ENCODE measurements around the gene FOXP1. TPM values are rescaled to one million over a fixed set of nuclear protein-coding genes. Genes with fewer than 3 reads are reported as not detected.

FOXP1 gene
- total RNA-seq, 1 donor from 2014 or later = 33.2 TPM

DNA sequence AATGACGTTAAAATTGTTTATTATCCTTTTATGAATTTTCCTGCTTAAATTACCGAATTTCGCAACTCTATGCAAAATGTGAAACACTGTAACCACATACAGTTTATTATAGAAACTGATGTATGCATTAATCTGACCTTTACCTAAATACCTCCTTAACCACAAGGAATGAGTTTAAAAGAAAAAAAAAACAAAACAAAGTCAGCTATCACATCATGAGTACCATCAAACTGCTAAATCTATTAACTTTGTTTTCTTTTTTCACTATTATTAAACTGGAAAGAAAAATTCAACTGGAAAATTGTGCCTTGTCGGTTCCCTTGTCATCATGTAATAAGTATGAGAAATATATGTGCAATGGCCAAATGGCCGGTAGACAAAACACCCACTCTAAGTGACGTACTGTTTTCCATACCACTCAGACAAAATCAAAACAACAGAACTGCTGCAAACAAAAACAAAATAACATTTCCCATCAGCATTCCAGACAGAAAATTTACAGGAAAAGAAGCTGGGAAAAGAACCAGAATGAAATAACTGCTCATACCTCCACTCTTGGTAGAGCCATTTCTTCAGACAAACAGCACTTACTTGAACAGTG, 415.3 kb downstream of the FOXP1 start:
- TF ChIP-seq, protein P1, sequence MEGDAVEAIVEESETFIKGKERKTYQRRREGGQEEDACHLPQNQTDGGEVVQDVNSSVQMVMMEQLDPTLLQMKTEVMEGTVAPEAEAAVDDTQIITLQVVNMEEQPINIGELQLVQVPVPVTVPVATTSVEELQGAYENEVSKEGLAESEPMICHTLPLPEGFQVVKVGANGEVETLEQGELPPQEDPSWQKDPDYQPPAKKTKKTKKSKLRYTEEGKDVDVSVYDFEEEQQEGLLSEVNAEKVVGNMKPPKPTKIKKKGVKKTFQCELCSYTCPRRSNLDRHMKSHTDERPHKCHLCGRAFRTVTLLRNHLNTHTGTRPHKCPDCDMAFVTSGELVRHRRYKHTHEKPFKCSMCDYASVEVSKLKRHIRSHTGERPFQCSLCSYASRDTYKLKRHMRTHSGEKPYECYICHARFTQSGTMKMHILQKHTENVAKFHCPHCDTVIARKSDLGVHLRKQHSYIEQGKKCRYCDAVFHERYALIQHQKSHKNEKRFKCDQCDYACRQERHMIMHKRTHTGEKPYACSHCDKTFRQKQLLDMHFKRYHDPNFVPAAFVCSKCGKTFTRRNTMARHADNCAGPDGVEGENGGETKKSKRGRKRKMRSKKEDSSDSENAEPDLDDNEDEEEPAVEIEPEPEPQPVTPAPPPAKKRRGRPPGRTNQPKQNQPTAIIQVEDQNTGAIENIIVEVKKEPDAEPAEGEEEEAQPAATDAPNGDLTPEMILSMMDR (IDR thresholded peaks at IDR 0.05; ENCODE audit: insufficient read depth, low read length, severe bottlenecking) = no peak
- Histone ChIP-seq H3K4me3 (ENCODE audit: low read depth, low read length) (no peak overlapping the region), H3K36me3 (ENCODE audit: control insufficient read depth, insufficient read depth, low read length) (no peaks in the 10 kb centered on the region), H3K27me3 (ENCODE audit: control insufficient read depth, insufficient read depth, low read length) (no peaks in the 10 kb centered on the region)
- FAIRE-seq = no peak
- no peak for DNase-seq (ENCODE audit: low read depth)

- Histone ChIP-seq H3K4me3 (ENCODE audit: low read depth, low read length) (no peak overlapping the region), H3K27me3 (ENCODE audit: control insufficient read depth, insufficient read depth, low read length) (no peaks in the 10 kb centered on the region), H3K36me3 (ENCODE audit: control insufficient read depth, insufficient read depth, low read length) (no peaks in the 10 kb centered on the region)
- FAIRE-seq (no peak), DNase-seq (ENCODE audit: low read depth) (no peak)
- TF ChIP-seq, protein P1 (IDR thresholded peaks at IDR 0.05; ENCODE audit: insufficient read depth, low read length, severe bottlenecking) = no peak
These were observed 416.9 kb downstream of the FOXP1 start for GRCh38 chr3:71166339-71167240.

DNA sequence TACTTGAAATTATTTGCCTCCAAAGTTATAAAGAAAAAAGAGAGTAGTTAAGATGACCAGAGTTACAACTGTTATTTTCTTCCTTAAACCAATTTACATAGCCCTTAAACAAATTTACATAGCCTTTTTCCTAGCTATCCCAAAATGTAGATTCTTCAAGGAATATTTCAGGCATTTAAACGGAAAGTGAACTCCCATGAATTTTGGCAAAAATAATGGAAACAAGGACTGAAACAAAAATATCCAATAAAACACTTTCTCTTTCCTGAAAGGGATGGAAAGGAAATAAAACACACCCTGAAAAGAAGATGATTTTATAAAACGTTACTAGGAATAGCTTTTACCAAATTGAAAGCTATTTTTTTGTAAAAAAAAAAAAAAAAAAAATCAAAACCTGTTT, 418.6 kb downstream of the FOXP1 start:
- FAIRE-seq = no peak
- TF ChIP-seq, protein P1 (IDR thresholded peaks at IDR 0.05; ENCODE audit: insufficient read depth, low read length, severe bottlenecking) = no peak
- H3K4me3 ChIP-seq (ENCODE audit: low read depth, low read length) = no peak overlapping the region
- H3K27me3 ChIP-seq (ENCODE audit: control insufficient read depth, insufficient read depth, low read length) = no peaks in the 10 kb centered on the region
- DNase-seq (ENCODE audit: low read depth) = no peak
- H3K36me3 ChIP-seq (ENCODE audit: control insufficient read depth, insufficient read depth, low read length) = no peaks in the 10 kb centered on the region

DNA sequence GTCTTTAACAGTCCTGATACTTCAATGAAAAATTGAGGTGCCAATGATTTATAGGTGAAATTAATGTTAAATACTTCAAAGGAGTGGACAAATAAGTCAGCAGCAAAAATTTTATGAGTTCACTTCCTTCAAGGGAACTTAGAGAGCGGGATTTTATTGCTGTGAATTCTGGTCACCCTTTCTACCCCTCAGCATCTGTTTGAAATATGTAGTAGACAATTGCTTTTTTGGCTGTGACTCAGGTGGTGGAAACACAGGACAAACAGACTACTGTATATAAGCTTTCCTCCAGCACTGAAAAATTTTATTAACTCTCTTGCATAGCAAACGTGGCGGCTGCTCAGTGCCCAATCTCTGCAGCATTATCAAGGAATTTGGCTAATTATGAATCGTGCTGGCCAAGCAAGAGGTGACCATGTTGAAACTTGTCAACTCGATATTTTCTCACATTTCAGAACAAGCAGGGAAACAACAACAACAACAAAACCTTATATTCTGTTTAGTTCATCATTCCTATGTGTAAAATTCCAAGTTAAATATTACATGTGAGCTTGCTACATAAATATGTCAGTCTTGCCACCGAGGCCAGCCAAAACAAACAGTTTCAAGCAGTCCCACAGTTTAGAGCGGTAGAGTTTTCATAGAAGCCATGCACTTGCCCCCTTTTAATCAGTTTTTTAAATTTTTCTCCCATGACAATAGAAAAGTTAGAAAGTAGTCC, 420.2 kb downstream of the FOXP1 start:
- H3K36me3 ChIP-seq (ENCODE audit: control insufficient read depth, insufficient read depth, low read length) = no peaks in the 10 kb centered on the region
- no peak for FAIRE-seq
- TF ChIP-seq, protein P1 (IDR thresholded peaks at IDR 0.05; ENCODE audit: insufficient read depth, low read length, severe bottlenecking) = no peak
- H3K27me3 ChIP-seq (ENCODE audit: control insufficient read depth, insufficient read depth, low read length) = no peaks in the 10 kb centered on the region
- no peak for DNase-seq (ENCODE audit: low read depth)
- H3K4me3 ChIP-seq (ENCODE audit: low read depth, low read length) = no peak overlapping the region

DNA sequence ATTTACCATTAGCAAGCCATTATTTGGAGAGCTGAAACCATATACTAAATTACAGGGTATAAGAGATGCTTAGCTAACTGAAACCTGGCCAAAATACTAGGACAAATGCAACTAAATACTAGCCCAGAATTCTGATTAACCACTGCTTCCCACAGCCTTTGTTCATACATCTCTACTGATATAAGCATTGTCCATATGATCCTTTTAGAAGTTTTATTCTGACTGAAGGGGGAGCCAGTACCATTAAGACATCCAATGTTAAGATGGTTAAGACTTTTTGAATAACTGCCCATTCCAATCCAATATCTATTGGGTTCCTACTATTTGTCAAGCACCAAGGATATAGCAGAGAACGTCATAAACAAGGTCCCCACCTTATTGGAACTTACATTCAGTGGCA, 421.3 kb downstream of the FOXP1 start:
- FAIRE-seq (no peak), DNase-seq (ENCODE audit: low read depth) (no peak)
- Histone ChIP-seq H3K36me3 (ENCODE audit: control insufficient read depth, insufficient read depth, low read length) (no peaks in the 10 kb centered on the region), H3K27me3 (ENCODE audit: control insufficient read depth, insufficient read depth, low read length) (no peaks in the 10 kb centered on the region), H3K4me3 (ENCODE audit: low read depth, low read length) (no peak overlapping the region)
- TF ChIP-seq, protein P1 (IDR thresholded peaks at IDR 0.05; ENCODE audit: insufficient read depth, low read length, severe bottlenecking) = no peak

All from bronchial epithelial cell (primary cell).